ENCODE data around the gene PRDM7.

- TF ChIP-seq, protein P1, sequence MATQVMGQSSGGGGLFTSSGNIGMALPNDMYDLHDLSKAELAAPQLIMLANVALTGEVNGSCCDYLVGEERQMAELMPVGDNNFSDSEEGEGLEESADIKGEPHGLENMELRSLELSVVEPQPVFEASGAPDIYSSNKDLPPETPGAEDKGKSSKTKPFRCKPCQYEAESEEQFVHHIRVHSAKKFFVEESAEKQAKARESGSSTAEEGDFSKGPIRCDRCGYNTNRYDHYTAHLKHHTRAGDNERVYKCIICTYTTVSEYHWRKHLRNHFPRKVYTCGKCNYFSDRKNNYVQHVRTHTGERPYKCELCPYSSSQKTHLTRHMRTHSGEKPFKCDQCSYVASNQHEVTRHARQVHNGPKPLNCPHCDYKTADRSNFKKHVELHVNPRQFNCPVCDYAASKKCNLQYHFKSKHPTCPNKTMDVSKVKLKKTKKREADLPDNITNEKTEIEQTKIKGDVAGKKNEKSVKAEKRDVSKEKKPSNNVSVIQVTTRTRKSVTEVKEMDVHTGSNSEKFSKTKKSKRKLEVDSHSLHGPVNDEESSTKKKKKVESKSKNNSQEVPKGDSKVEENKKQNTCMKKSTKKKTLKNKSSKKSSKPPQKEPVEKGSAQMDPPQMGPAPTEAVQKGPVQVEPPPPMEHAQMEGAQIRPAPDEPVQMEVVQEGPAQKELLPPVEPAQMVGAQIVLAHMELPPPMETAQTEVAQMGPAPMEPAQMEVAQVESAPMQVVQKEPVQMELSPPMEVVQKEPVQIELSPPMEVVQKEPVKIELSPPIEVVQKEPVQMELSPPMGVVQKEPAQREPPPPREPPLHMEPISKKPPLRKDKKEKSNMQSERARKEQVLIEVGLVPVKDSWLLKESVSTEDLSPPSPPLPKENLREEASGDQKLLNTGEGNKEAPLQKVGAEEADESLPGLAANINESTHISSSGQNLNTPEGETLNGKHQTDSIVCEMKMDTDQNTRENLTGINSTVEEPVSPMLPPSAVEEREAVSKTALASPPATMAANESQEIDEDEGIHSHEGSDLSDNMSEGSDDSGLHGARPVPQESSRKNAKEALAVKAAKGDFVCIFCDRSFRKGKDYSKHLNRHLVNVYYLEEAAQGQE (IDR thresholded peaks at IDR 0.05; ENCODE audit: insufficient read depth in 1 of 2, low read depth in 2 of 2, low read length in 2 of 2): no peak
- TF ChIP-seq TAF1 (IDR thresholded peaks at IDR 0.05; ENCODE audit: borderline replicate concordance, insufficient read depth, low read length): no peak
- TF ChIP-seq POLR2AphosphoS5 (IDR thresholded peaks at IDR 0.05; ENCODE audit: low read depth, low read length): no peak
- TF ChIP-seq SIN3A (IDR thresholded peaks at IDR 0.05; ENCODE audit: borderline replicate concordance, insufficient read depth, low read length): no peak
Observed at GRCh38 chr16:90083139-90083538, 6.0 kb upstream of the PRDM7 start.
